Measurements from ENCODE around the gene HEPACAM2.

- peak; percentile 57 for TF ChIP-seq CTCF (conservative IDR thresholded peaks at IDR 0.05)
- TF ChIP-seq ZFX (IDR thresholded peaks at IDR 0.05): no peak
These were observed 48.1 kb downstream of the HEPACAM2 start for GRCh38 chr7:93178213-93178612.
